Loucy (cell line): ENCODE measurements around the gene APOL2.

Experiments used
- EZH2phosphoT487 ChIP-seq: fragments of 200-600 bp; IDR thresholded peaks from 2 replicates; pipeline ENCODE4 v1.6.1; 2018; ENCODE audit warnings: antibody characterized with exemption, mild to moderate bottlenecking, moderate library complexity, borderline replicate concordance
- TF ChIP-seq, protein P1 (sequence below): fragments of 200-600 bp; sonication (generic); conservative IDR thresholded peaks from 2 replicates; pipeline ENCODE4 v1.5.1; 2014; ENCODE audit warnings: mild to moderate bottlenecking, antibody characterized with exemption, low read length

DNA sequence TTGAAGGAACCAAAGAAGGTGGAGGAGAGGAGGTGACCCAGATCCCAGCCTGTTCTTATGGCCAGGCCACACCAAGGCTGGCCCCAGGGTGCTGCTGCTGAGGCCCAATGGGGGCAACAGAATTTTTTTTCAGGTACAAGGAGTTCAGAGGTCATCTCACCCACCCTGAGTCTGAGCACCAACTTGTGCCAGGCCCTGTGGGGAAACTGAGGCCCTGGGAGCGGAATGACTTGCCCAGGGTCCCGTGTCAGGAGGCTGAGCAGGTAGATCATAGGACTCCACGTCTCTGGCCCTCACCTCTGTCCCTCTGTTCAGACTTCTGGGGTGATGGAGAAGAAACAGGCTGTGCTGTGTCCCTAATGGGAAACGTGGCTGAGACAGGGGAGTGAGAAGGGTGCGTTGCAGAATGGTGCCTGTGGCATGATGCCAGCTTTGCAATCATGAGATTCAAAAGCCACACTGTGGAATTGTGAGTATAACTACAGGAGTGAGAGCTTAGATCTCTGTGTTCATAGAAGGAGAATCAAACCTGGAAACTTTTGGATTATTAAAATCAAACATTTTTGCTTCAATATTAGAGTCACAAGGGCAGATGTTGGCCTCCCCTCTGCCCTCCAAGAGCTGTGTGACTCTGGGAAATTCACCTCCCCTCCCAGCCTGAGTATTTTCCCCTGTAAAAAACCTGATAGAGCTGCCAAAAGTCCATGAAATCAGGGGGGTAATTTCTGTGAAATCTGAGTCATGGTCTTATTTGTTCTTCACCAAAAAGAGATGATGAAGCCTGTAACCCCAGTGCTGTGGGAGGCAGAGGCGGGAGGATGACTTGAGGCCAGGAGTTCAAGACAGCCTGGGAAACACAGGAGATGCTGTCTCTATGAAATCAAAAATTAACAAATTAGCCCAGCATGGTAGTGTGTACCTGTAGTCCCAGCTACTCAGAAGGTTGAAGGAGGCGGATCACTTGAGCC lies 14.5 kb upstream of the APOL2 start:
- TF ChIP-seq, protein P1, sequence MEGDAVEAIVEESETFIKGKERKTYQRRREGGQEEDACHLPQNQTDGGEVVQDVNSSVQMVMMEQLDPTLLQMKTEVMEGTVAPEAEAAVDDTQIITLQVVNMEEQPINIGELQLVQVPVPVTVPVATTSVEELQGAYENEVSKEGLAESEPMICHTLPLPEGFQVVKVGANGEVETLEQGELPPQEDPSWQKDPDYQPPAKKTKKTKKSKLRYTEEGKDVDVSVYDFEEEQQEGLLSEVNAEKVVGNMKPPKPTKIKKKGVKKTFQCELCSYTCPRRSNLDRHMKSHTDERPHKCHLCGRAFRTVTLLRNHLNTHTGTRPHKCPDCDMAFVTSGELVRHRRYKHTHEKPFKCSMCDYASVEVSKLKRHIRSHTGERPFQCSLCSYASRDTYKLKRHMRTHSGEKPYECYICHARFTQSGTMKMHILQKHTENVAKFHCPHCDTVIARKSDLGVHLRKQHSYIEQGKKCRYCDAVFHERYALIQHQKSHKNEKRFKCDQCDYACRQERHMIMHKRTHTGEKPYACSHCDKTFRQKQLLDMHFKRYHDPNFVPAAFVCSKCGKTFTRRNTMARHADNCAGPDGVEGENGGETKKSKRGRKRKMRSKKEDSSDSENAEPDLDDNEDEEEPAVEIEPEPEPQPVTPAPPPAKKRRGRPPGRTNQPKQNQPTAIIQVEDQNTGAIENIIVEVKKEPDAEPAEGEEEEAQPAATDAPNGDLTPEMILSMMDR = no peak
- no peak for TF ChIP-seq EZH2phosphoT487
